ENCODE data around the gene EPC2. TPM values are rescaled to one million over a fixed set of nuclear protein-coding genes. Genes with fewer than 3 reads are reported as not detected.

EPC2 gene
- 15.5 and 18.1 TPM in 2 replicates for total RNA-seq (2014; rRNA removed; shearing (Covaris generic))

- peak; percentile 74 for DNase-seq (ENCODE audit: low spot score)
Observed at GRCh38 chr2:148643998-148644882, at the start of gene EPC2. TSS of gene EPC2 (plus strand) at chr2:148644751. CDS start at chr2:148645018, 267 bp downstream.

- DNase-seq (ENCODE audit: low spot score): no peak
Observed at GRCh38 chr2:148596018-148596417, 48.5 kb upstream of the EPC2 start.

- DNase-seq (ENCODE audit: low spot score): no peak
Observed at GRCh38 chr2:148599109-148599991, 45.2 kb upstream of the EPC2 start.

- DNase-seq (ENCODE audit: low spot score): no peak
Observed at GRCh38 chr2:148602885-148603561, 41.5 kb upstream of the EPC2 start.

GRCh38 chr2:148603562-148603920 is 41.0 kb upstream of the EPC2 start:
- no peak for DNase-seq (ENCODE audit: low spot score)

- no peak for DNase-seq (ENCODE audit: low spot score)
Observed at GRCh38 chr2:148604927-148605326, 39.6 kb upstream of the EPC2 start.

- no peak for DNase-seq (ENCODE audit: low spot score)
Observed at GRCh38 chr2:148607566-148607965, 37.0 kb upstream of the EPC2 start.

- DNase-seq (ENCODE audit: low spot score): no peak
Observed at GRCh38 chr2:148613231-148614013, 31.1 kb upstream of the EPC2 start.

- no peak for DNase-seq (ENCODE audit: low spot score)
Observed at GRCh38 chr2:148614014-148614321, 30.6 kb upstream of the EPC2 start.

- peak; percentile 69 for DNase-seq (ENCODE audit: low spot score)
Observed at GRCh38 chr2:148614322-148615049, 30.1 kb upstream of the EPC2 start.

GRCh38 chr2:148615381-148615841 is 29.1 kb upstream of the EPC2 start:
- DNase-seq (ENCODE audit: low spot score): no peak

GRCh38 chr2:148616662-148617061 is 27.9 kb upstream of the EPC2 start:
- no peak for DNase-seq (ENCODE audit: low spot score)

GRCh38 chr2:148617219-148617618 is 27.3 kb upstream of the EPC2 start:
- no peak for DNase-seq (ENCODE audit: low spot score)

GRCh38 chr2:148619560-148620195 is 24.9 kb upstream of the EPC2 start:
- no peak for DNase-seq (ENCODE audit: low spot score)

GRCh38 chr2:148622366-148622765 is 22.2 kb upstream of the EPC2 start:
- DNase-seq (ENCODE audit: low spot score): no peak

GRCh38 chr2:148623086-148623485 is 21.5 kb upstream of the EPC2 start:
- DNase-seq (ENCODE audit: low spot score): no peak

GRCh38 chr2:148627224-148627623 is 17.3 kb upstream of the EPC2 start:
- no peak for DNase-seq (ENCODE audit: low spot score)

GRCh38 chr2:148634749-148635148 is 9.8 kb upstream of the EPC2 start:
- no peak for DNase-seq (ENCODE audit: low spot score)

GRCh38 chr2:148638543-148638942 is 6.0 kb upstream of the EPC2 start:
- no peak for DNase-seq (ENCODE audit: low spot score)

GRCh38 chr2:148640767-148641166 is 3.8 kb upstream of the EPC2 start:
- no peak for DNase-seq (ENCODE audit: low spot score)
